ENCODE measurements around the gene DUOXA1.
"Not testable (repeated sequence)": the region's sequence is repeated elsewhere in the genome, so short reads cannot be mapped to it uniquely, and the experiment has no call there.

DUOXA1 gene

GRCh38 chr15:45112591-45113379, 16.9 kb downstream of the DUOXA1 start:
- no peak for DNase-seq (ENCODE audit: low spot score)

GRCh38 chr15:45112143-45112590, 17.5 kb downstream of the DUOXA1 start:
- no peak for DNase-seq (ENCODE audit: low spot score)

GRCh38 chr15:45111390-45112142, 18.1 kb downstream of the DUOXA1 start:
- no peak for DNase-seq (ENCODE audit: low spot score)

GRCh38 chr15:45110256-45110820, 19.3 kb downstream of the DUOXA1 start:
- DNase-seq (ENCODE audit: low spot score) = no peak

GRCh38 chr15:45107941-45108630, 21.6 kb downstream of the DUOXA1 start:
- DNase-seq (ENCODE audit: low spot score) = no peak

GRCh38 chr15:45106002-45106790, 23.5 kb downstream of the DUOXA1 start:
- no peak for DNase-seq (ENCODE audit: low spot score)

GRCh38 chr15:45105586-45105985, 24.1 kb downstream of the DUOXA1 start:
- DNase-seq (ENCODE audit: low spot score) = no peak

- DNase-seq (ENCODE audit: low spot score) = not testable (repeated sequence)
These were observed 25.5 kb downstream of the DUOXA1 start for GRCh38 chr15:45104170-45104569.

GRCh38 chr15:45102226-45102625, 27.5 kb downstream of the DUOXA1 start:
- DNase-seq (ENCODE audit: low spot score) = no peak

- no peak for DNase-seq (ENCODE audit: low spot score)
These were observed 27.9 kb downstream of the DUOXA1 start for GRCh38 chr15:45101749-45102148.

- DNase-seq (ENCODE audit: low spot score) = no peak
These were observed 28.6 kb downstream of the DUOXA1 start for GRCh38 chr15:45100884-45101625.

GRCh38 chr15:45099549-45100165, 30.0 kb downstream of the DUOXA1 start:
- no peak for DNase-seq (ENCODE audit: low spot score)

GRCh38 chr15:45097466-45097865, 32.2 kb downstream of the DUOXA1 start:
- DNase-seq (ENCODE audit: low spot score) = no peak

GRCh38 chr15:45095661-45096060, 34.0 kb downstream of the DUOXA1 start:
- no peak for DNase-seq (ENCODE audit: low spot score)

GRCh38 chr15:45094358-45094730, 35.3 kb downstream of the DUOXA1 start:
- no peak for DNase-seq (ENCODE audit: low spot score)

- no peak for DNase-seq (ENCODE audit: low spot score)
These were observed 35.9 kb downstream of the DUOXA1 start for GRCh38 chr15:45093622-45094357.

- DNase-seq (ENCODE audit: low spot score) = no peak
These were observed 36.7 kb downstream of the DUOXA1 start for GRCh38 chr15:45093013-45093412.

- DNase-seq (ENCODE audit: low spot score) = no peak
These were observed 38.1 kb downstream of the DUOXA1 start for GRCh38 chr15:45091576-45091975.

GRCh38 chr15:45091161-45091560, 38.5 kb downstream of the DUOXA1 start:
- no peak for DNase-seq (ENCODE audit: low spot score)

Measured in CD4-positive, alpha-beta T cell treated with Interleukin-2 at 100 ng/mL for 4 hours (primary cell).